Heart left ventricle (tissue), 16 donors: ENCODE data around the gene PGBD5. TPM values are rescaled to one million over a fixed set of nuclear protein-coding genes. Genes with fewer than 3 reads are reported as not detected.
A peak's percentile ranks its signal among the peaks of the same experiment; 100 is the strongest.

Experiments used
- ATAC-seq, 4 donors: fragments of 200-7000 bp; cut with Tn5 transposase; one replicate each; pipeline ENCODE4 v1.9.1; 2020 to 2022; ENCODE audit warnings: moderate library complexity in 4 of 4, mild to moderate bottlenecking in 3 of 4, moderate number of reproducible peaks in 1 of 4
- DNase-seq, 5 donors: peaks; one replicate each; pipeline ENCODE4 v3.0.0-alpha.2; 2020
- H3K27ac ChIP-seq, 12 donors: fragments of 200-600 bp; sonication (generic) in 4 of 12; one replicate each; pipeline versions ENCODE4 v1.5.0 to v1.8.0; 2016 to 2022; ENCODE audit warnings: mild to moderate bottlenecking in 2 of 12
- H3K27me3 ChIP-seq, 9 donors: fragments of 200-600 bp; sonication (generic) in 2 of 9; one replicate each; pipeline versions ENCODE4 v1.5.1 to v1.8.0; 2016 to 2022; ENCODE audit warnings: mild to moderate bottlenecking in 3 of 9
- H3K36me3 ChIP-seq, 9 donors: fragments of 200-600 bp; sonication (generic) in 2 of 9; one replicate each; pipeline versions ENCODE4 v1.5.0 to v1.8.0; 2018 to 2022; ENCODE audit warnings: mild to moderate bottlenecking in 2 of 9
- H3K4me1 ChIP-seq, 12 donors: fragments of 200-600 bp; sonication (generic) in 4 of 12; one replicate each; pipeline versions ENCODE4 v1.5.0 to v1.8.0; 2016 to 2022; ENCODE audit warnings: mild to moderate bottlenecking in 3 of 12
- H3K4me3 ChIP-seq, 12 donors: fragments of 200-600 bp; sonication (generic) in 4 of 12; one replicate each; pipeline versions ENCODE4 v1.5.0 to v1.8.0; 2017 to 2022; ENCODE audit warnings: mild to moderate bottlenecking in 9 of 12, moderate library complexity in 4 of 12
- H3K9me3 ChIP-seq, 12 donors: fragments of 200-600 bp; sonication (generic) in 4 of 12; one replicate each; pipeline versions ENCODE4 v1.5.0 to v1.8.0; 2016 to 2022; ENCODE audit warnings: mild to moderate bottlenecking in 1 of 12
- POLR2A ChIP-seq, 2 donors: fragments of 450-650 bp; IDR thresholded peaks; one replicate each; pipeline ENCODE4 v1.6.1; 2017; ENCODE audit warnings: antibody characterized with exemption in 2 of 2, mild to moderate bottlenecking in 2 of 2, moderate library complexity in 2 of 2
- WGBS, 4 donors: extraction: QIAGEN DNeasy Blood & Tissue Kit in 2 of 4; methylation state at CpG; one replicate each; pipeline versions ENCODE4 v1.1.5 to v1.1.7; 2013 to 2018; 5-methylcytosine and 5-hydroxymethylcytosine counted together
- intact Hi-C, 10 donors: fragments of 100-400 bp; cut with DNase I; formaldehyde crosslinking; loops; one replicate each; pipeline versions ENCODE4 v1.11.1 to v1.14.2; 2022
- polyA plus RNA-seq, 2 donors: library from polyadenylated mRNA; stranded (reverse); fragments of 200-250 nt; gene quantifications; one replicate each; pipeline ENCODE4 v1.2.3, GENCODE V29; 2013
- total RNA-seq, 9 donors: library from RNA; depleted of rRNA in 2 of 9; stranded (reverse); fragments of >200 nt in 2 of 9; fragmentation: NEBNext Ultra II Directional in 3 of 9; extraction: Animal tissue kit (Norgen Biotek cat#: 25700) in 3 of 9; gene quantifications; one replicate each; pipeline versions ENCODE4 v1.1.0 to v1.2.4, GENCODE V29; 2016 to 2023
- TF ChIP-seq, protein P1 (sequence below), 12 donors: fragments of 200-600 bp; sonication (generic) in 4 of 12; IDR thresholded peaks; one replicate each; pipeline versions ENCODE4 v1.5.0 to v1.8.0; 2018 to 2022; ENCODE audit warnings: antibody characterized with exemption in 12 of 12, mild to moderate bottlenecking in 5 of 12
- donor health status: ischemic (EF 13 %, LVEDD 7.1; RV severe dilation, severe dysfunction).
- donor health status: healthy with polysubstance abuse.
- donor health status: DM: no; HTN: yes; CAD: no.
- donor health status: DM: no; HTN: no; CAD: no.
- donor health status: ischemic (EF 25% LVEDD 6.9; RV normal size, moderate dysfunction).
- donor health status: ischemic (EF 25% LVEDD 5.7; RV mildly dilated, moderate dysfunction).
- donor health status: healthy.
- donor health status: DM: yes; HTN: yes; CAD: no.
- donor health status: ischemic (EF 35%, LVEDD 5.7; RV mildly dilated, moderate dysfunction).
- donor health status: nonischemic (EF 11% LVEDD 7.7; RV severe dilation, severe dysfunction).
- donor health status: DM: yes; HTN: yes; CAD: no.
- donor health status: PGD.
- donor health status: ischemic (EF 29% LVEDD 5.4; RV normal size, mild dysfunction).
- donor health status: nonischemic (EF 23%, LVEDD 6.1; RV moderate dilation, normal function).

Gene PGBD5
- total and polyA plus RNA-seq, 11 donors: 1.3 to 16.1 (median 6.3) TPM

DNA sequence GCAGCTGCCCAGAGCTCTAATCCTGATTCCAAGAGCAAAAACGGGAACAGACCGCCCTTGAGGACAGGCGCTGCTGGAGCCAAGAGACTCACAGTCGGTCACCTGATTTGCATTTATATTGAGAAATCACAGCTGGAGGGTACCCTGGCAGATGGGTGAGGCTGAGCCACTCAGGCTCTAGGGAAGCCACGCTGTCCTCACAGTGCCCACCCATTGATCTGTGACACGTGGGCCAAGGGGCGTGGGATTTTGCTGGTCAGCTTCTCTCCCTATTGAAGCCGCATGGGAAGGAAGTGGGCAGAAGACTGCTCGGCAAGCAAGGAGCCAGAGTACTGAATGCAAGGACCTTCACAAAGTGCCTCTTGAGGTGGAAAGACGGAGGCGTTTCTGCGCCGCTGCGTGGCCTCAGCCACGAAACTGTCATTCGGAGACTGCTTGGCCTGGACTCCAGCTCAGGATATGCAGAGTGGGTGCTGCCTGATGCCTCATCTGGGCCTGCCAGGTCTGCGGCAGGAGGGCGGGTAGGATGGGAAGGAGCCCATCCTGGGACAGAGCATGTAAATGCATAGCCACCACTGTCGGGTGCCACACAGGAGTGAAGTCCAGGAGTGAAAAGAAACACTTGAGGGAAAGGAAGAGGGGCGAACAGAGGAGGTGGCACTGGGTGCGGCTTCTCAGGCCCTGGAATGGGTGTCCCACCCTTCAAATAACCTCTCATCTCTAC lies 139.8 kb downstream of the PGBD5 start:
- DNase-seq (no peak), ATAC-seq (peak; percentile 17 to 39 (median 27))
- 78 to 85% (median 80%) methylated on average over 21 of the region's 21 CpGs for WGBS, 4 donors
- H3K4me1 ChIP-seq: peaks cover 0 to 8% (median 3%) of the 10 kb centered on the region in 12 donors
- no peak overlapping the region for H3K4me3 ChIP-seq
- H3K27me3 ChIP-seq: no peaks in the 10 kb centered on the region
- no peaks in the 10 kb centered on the region for H3K9me3 ChIP-seq
- peaks cover 0 to 8% (median 0%) of the 10 kb centered on the region in 9 donors for H3K36me3 ChIP-seq
- intact Hi-C loops: no loop called here
- H3K27ac ChIP-seq: no peak overlapping the region
- TF ChIP-seq, protein P1, sequence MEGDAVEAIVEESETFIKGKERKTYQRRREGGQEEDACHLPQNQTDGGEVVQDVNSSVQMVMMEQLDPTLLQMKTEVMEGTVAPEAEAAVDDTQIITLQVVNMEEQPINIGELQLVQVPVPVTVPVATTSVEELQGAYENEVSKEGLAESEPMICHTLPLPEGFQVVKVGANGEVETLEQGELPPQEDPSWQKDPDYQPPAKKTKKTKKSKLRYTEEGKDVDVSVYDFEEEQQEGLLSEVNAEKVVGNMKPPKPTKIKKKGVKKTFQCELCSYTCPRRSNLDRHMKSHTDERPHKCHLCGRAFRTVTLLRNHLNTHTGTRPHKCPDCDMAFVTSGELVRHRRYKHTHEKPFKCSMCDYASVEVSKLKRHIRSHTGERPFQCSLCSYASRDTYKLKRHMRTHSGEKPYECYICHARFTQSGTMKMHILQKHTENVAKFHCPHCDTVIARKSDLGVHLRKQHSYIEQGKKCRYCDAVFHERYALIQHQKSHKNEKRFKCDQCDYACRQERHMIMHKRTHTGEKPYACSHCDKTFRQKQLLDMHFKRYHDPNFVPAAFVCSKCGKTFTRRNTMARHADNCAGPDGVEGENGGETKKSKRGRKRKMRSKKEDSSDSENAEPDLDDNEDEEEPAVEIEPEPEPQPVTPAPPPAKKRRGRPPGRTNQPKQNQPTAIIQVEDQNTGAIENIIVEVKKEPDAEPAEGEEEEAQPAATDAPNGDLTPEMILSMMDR (IDR thresholded peaks at IDR 0.05): no peak
- TF ChIP-seq POLR2A (IDR thresholded peaks at IDR 0.05): no peak

DNA sequence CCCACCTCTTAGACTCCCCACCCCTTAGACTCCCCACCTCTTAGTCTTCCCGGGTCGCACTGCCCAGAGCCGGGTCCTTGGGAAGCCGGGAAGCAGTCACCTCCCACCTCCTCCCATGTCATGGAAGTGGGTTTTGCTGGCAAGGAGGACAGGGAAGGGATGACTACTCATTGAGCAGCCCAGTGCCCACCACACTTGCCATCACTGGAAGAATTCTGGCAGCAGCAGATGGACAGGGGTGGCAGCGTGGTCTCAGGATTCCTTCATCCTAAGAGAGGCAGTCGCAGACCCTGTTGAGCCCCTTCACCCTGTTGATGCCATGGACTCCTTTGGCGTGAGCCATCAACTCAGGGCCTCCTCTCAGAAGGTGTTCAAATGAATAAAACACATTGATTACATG lies 140.8 kb downstream of the PGBD5 start:
- no peak overlapping the region for H3K4me3 ChIP-seq
- peaks cover 0 to 14% (median 6%) of the 10 kb centered on the region in 9 donors for H3K36me3 ChIP-seq
- peaks cover 0 to 8% (median 3%) of the 10 kb centered on the region in 12 donors for H3K4me1 ChIP-seq
- WGBS, 4 donors: 84 to 92% (median 89%) methylated on average over 7 of the region's 7 CpGs
- intact Hi-C loops: no loop called here
- H3K9me3 ChIP-seq: no peaks in the 10 kb centered on the region
- no peak for ATAC-seq
- no peak for TF ChIP-seq POLR2A (IDR thresholded peaks at IDR 0.05)
- TF ChIP-seq, protein P1 (IDR thresholded peaks at IDR 0.05): no peak
- no peaks in the 10 kb centered on the region for H3K27me3 ChIP-seq
- no peak for DNase-seq
- H3K27ac ChIP-seq: no peak overlapping the region

DNA sequence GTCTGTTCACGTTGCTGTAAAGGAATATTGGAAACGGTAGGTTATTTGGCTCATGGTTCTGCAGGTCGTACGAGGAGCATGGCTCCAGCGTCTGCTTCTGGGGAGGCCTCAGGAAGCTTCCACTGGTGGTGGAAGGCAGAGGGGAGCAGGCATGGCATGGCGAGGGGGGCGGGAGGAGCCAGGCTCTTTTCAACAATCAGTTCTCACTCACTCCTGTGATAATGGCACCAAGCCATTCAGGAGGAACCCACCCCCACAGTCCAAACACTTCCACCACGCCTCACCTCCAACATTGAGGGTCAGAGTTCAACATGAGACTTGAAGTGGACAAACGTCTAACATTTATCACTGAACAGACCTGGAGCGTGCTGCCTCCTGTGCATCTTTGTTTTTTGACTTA lies 141.2 kb downstream of the PGBD5 start:
- intact Hi-C loops: no loop called here
- ATAC-seq (no peak), DNase-seq (no peak)
- H3K27me3 ChIP-seq: no peaks in the 10 kb centered on the region
- TF ChIP-seq POLR2A (IDR thresholded peaks at IDR 0.05): no peak
- TF ChIP-seq, protein P1 (IDR thresholded peaks at IDR 0.05): no peak
- H3K4me1 ChIP-seq: peaks cover 0 to 8% (median 3%) of the 10 kb centered on the region in 12 donors
- no peaks in the 10 kb centered on the region for H3K9me3 ChIP-seq
- no peak overlapping the region for H3K4me3 ChIP-seq
- peaks cover 0 to 18% (median 10%) of the 10 kb centered on the region in 9 donors for H3K36me3 ChIP-seq
- H3K27ac ChIP-seq: no peak overlapping the region
- WGBS, 4 donors: 75 to 80% (median 76%) methylated on average over 9 to 10 of the region's 10 CpGs

DNA sequence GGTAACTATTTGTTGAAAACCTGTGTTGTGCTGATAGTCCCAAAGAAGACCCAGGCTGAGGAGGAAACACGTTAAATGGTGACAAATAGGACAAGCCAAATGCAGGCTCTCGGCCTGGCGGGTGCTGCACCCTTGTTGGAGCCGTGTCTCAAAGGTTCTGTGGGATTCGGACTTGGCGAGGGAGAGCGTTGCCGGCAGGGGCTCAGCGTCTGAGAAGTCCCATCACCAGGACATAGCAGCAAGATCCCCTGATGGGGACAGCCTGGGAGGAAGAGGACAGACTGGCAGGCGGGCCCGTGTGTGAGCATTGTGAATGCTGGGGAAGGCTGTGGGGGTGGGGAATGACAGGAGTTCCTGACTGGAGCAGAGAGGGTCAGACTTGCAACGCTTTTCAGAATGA lies 142.5 kb downstream of the PGBD5 start:
- TF ChIP-seq, protein P1 (IDR thresholded peaks at IDR 0.05): no peak
- TF ChIP-seq POLR2A (IDR thresholded peaks at IDR 0.05): no peak
- intact Hi-C loops: no loop called here
- no peak overlapping the region for H3K4me3 ChIP-seq
- H3K27me3 ChIP-seq: no peaks in the 10 kb centered on the region
- 91 to 95% (median 93%) methylated on average over 12 of the region's 12 CpGs for WGBS, 4 donors
- no peaks in the 10 kb centered on the region for H3K9me3 ChIP-seq
- peak in 1 of 5 donors; percentile 11 for DNase-seq
- H3K36me3 ChIP-seq: peaks cover 0 to 30% (median 22%) of the 10 kb centered on the region in 9 donors
- no peak for ATAC-seq
- no peak overlapping the region for H3K27ac ChIP-seq
- H3K4me1 ChIP-seq: peaks cover 0 to 8% (median 3%) of the 10 kb centered on the region in 12 donors
